B cell (primary cell): ENCODE results near the gene BHLHE40. TPM values are rescaled to one million over a fixed set of nuclear protein-coding genes. Genes with fewer than 3 reads are reported as not detected.
A peak's percentile ranks its signal among the peaks of the same experiment; 100 is the strongest.

ENCODE experiments used
- ATAC-seq: fragments of 200-7000 bp; cut with Tn5 transposase; one replicate; pipeline ENCODE4 v1.10.0; 2021; ENCODE audit warnings: low read depth, mild to moderate bottlenecking, moderate number of reproducible peaks, moderate library complexity
- CTCF ChIA-PET: fragments of 350-600 bp; sonication (Branson Sonifier 250); formaldehyde crosslinking; loops from one replicate; lab custom pipeline; 2021; ENCODE audit warnings: antibody characterized with exemption, inconsistent platforms; lab: Charles Lee
- POLR2A ChIA-PET: fragments of 350-600 bp; sonication (Branson Sonifier 250); formaldehyde crosslinking; loops from one replicate; lab custom pipeline; 2021; ENCODE audit warnings: antibody characterized with exemption; lab: Charles Lee
- DNase-seq: peaks from one replicate; pipeline ENCODE4 v3.0.0; 2013
- H2AFZ ChIP-seq: 2 replicates; pipeline ENCODE4 v1.6.1; 2012; ENCODE audit warnings: mild to moderate bottlenecking, low read depth, low read length; ENCODE audit not compliant: insufficient read depth, poor library complexity, severe bottlenecking
- H3K27ac ChIP-seq, 2 donors: 1 replicate in 1 of 2; 2 replicates in 1 of 2; pipeline ENCODE4 v1.5.1; 2012 to 2013; ENCODE audit warnings: low read length in 2 of 2, mild to moderate bottlenecking in 2 of 2, moderate library complexity in 1 of 2
- H3K27me3 ChIP-seq, 4 experiments: fragments of 200-600 bp in 1 of 4; sonication (generic) in 1 of 4; replicated peaks in 1 of 4; 1 replicate in 2 of 4; 2 replicates in 2 of 4; pipeline versions ENCODE4 v1.6.1 to v1.7.0; 2013 to 2016; ENCODE audit warnings: low read length in 3 of 4, mild to moderate bottlenecking in 2 of 4, mixed read lengths in 1 of 4, moderate library complexity in 1 of 4; ENCODE audit not compliant: insufficient read depth in 4 of 4, control insufficient read depth in 3 of 4; ENCODE audit errors: control extremely low read depth in 1 of 4
- H3K36me3 ChIP-seq, 2 experiments: replicated peaks in 1 of 2; 1 replicate in 1 of 2; 2 replicates in 1 of 2; pipeline versions ENCODE4 v1.6.1 to v1.7.1; 2013; ENCODE audit warnings: low read length in 1 of 2; ENCODE audit not compliant: insufficient read depth in 2 of 2, control insufficient read depth in 1 of 2; ENCODE audit errors: control extremely low read depth in 1 of 2, extremely low read depth in 1 of 2
- H3K4me1 ChIP-seq, 2 donors: fragments of 200-600 bp in 1 of 2; sonication (generic) in 1 of 2; 1 replicate in 1 of 2; 2 replicates in 1 of 2; pipeline versions ENCODE4 v1.5.1 to v1.6.1; 2013 to 2017; ENCODE audit warnings: low read length in 2 of 2; ENCODE audit not compliant: control insufficient read depth in 2 of 2, insufficient read depth in 2 of 2
- H3K4me2 ChIP-seq: replicated peaks from 2 replicates; pipeline ENCODE3; 2012; ENCODE audit warnings: mild to moderate bottlenecking, low read depth, low read length; ENCODE audit not compliant: poor library complexity, severe bottlenecking
- H3K4me3 ChIP-seq, 5 experiments: fragments of 200-600 bp in 1 of 5; sonication (generic) in 1 of 5; 1 replicate in 3 of 5; 2 replicates in 2 of 5; pipeline versions ENCODE4 v1.5.1 to v1.7.0; 2011 to 2016; ENCODE audit warnings: low read length in 4 of 5, mild to moderate bottlenecking in 4 of 5, low read depth in 2 of 5, control low read depth in 1 of 5, moderate library complexity in 1 of 5; ENCODE audit not compliant: insufficient read depth in 1 of 5; ENCODE audit errors: control extremely low read depth in 1 of 5, extremely low read depth in 1 of 5
- H3K79me2 ChIP-seq: fragments of 200-600 bp; sonication (generic); one replicate; pipeline ENCODE4 v1.6.0; 2016; ENCODE audit warnings: low read length; ENCODE audit not compliant: control insufficient read depth, insufficient read depth
- H3K9ac ChIP-seq: fragments of 200-600 bp; sonication (generic); 2 replicates; pipeline ENCODE4 v1.6.1; 2017; ENCODE audit warnings: mild to moderate bottlenecking, low read length, moderate library complexity
- H3K9me3 ChIP-seq, 3 donors: one replicate each; pipeline versions ENCODE4 v1.6.1 to v1.7.1; 2013; ENCODE audit warnings: low read length in 2 of 3; ENCODE audit not compliant: control insufficient read depth in 2 of 3, insufficient read depth in 1 of 3; ENCODE audit errors: control extremely low read depth in 1 of 3
- H4K20me1 ChIP-seq: 2 replicates; pipeline ENCODE4 v1.6.0; 2012; ENCODE audit warnings: mild to moderate bottlenecking, low read length; ENCODE audit not compliant: insufficient read depth, control insufficient read depth, poor library complexity, severe bottlenecking
- H3K27ac Mint-ChIP-seq: one replicate; pipeline ENCODE4 v1.8.0; 2021; ENCODE audit warnings: mixed read lengths
- H3K27me3 Mint-ChIP-seq: one replicate; pipeline ENCODE4 v1.8.0; 2021; ENCODE audit warnings: mixed read lengths
- H3K4me1 Mint-ChIP-seq: one replicate; pipeline ENCODE4 v1.8.0; 2021; ENCODE audit warnings: mixed read lengths
- H3K4me3 Mint-ChIP-seq: one replicate; pipeline ENCODE4 v1.8.0; 2021; ENCODE audit warnings: mixed read lengths
- H3K9me3 Mint-ChIP-seq: one replicate; pipeline ENCODE4 v1.8.0; 2022; ENCODE audit warnings: mixed read lengths; ENCODE audit not compliant: insufficient read depth
- CTCF ChIP-seq: fragments of 200-600 bp; IDR thresholded peaks from one replicate; pipeline ENCODE4 v1.8.0; 2022; ENCODE audit warnings: antibody characterized with exemption, mild to moderate bottlenecking
- EZH2 ChIP-seq: IDR thresholded peaks from 2 replicates; pipeline ENCODE4 v1.6.1; 2012; ENCODE audit warnings: borderline replicate concordance, low read depth, mild to moderate bottlenecking, moderate library complexity, low read length; ENCODE audit not compliant: insufficient read depth, poor library complexity, severe bottlenecking
- WGBS: methylation state at CpG from one replicate; pipeline ENCODE4 v1.1.5; 2013; ENCODE audit warnings: missing lambda C conversion rate; ENCODE audit not compliant: insufficient coverage; 5-methylcytosine and 5-hydroxymethylcytosine counted together
- intact Hi-C: fragments of 100-400 bp; cut with micrococcal nuclease; formaldehyde crosslinking; loops from one replicate; pipeline ENCODE4 v1.10.0; 2022
- polyA plus RNA-seq: library from polyadenylated mRNA; depleted of rRNA; stranded (reverse); fragments of >200 nt; gene quantifications from 2 replicates; pipeline ENCODE4 v1.2.3, GENCODE V29; 2012
- total RNA-seq, 2 donors: library from RNA; stranded (reverse); fragments of 120-200 nt in 1 of 2; gene quantifications; 1 replicate in 1 of 2; 2 replicates in 1 of 2; pipeline versions ENCODE4 v1.2.3 to v1.2.4, GENCODE V29; 2013 to 2022

BHLHE40 gene
- total and polyA plus RNA-seq, 2 donors (not counting 1 experiment from before 2014, with no cell fraction given), result 26.2 to 53.8 TPM

DNA sequence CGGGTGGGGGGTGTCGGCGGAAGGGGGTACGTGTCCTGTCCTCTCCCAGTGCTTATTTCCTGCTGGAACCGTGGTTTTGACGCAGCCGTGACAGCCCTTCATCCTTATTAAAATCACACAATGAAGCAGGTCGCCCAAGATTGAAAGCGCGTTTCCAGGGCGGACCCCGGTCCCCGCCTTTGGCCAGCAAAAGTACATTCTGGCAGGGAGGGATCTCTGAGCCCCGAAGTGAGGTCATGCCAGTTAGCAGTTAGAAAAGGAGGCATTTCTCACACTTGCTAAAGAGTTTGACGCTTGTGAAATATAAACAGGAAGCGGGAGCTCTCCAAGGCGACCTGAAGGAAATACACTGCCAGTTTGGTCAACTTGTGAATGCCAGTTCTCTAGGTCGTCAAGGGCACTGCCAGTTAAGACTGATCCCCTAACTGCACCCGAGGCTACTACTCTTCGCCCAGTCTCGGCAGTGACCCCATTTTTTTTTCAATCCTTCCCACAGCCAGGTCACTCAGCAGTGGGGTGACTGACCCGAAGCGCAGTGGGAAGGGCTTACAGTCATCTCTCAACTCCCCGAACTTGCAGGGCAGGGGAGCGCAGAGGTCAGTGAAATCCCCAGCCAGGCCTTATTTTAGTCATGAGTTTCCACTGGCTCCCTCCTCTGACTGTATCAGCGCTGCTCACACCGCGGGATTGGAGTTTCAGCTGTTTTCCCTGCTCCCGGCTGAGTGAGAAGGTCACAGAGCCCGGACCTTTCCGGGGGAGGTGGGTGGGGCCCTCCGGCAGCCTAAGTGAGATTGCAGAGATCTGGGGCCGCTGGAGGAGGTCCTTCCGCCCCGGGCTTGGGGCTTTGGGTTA, 2.0 kb upstream of the BHLHE40 start:
- intact Hi-C loops, result loop anchor here (5.0 to 10.0 kb wide), 2 partner anchors 52 to 220 kb away; no protein-coding TSS in a partner anchor
- no peak for TF ChIP-seq EZH2
- no peaks in the 10 kb centered on the region for H3K27me3 Mint-ChIP-seq
- Histone ChIP-seq H4K20me1 (no peaks in the 10 kb centered on the region), H3K4me1 (peaks cover 52 to 53% of the 10 kb centered on the region in 2 donors), H3K4me2 (peak overlapping the region; percentile 88), H2AFZ (peak overlapping the region; percentile 65), H3K9ac (peak overlapping the region; percentile 89), H3K79me2 (peaks cover 27% of the 10 kb centered on the region), H3K27me3 (no peaks in the 10 kb centered on the region), H3K27ac (peak overlapping the region; percentile 97 to 99), H3K4me3 (peak overlapping the region; percentile 73 to 91 (median 85)), H3K36me3 (peaks cover 0 to 13% of the 10 kb centered on the region in 2 experiments), H3K9me3 (no peaks in the 10 kb centered on the region)
- ATAC-seq (no peak), DNase-seq (peak; percentile 69)
- ChIA-PET POLR2A (interaction anchor here (0.6 to 8.7 kb wide), 9 partner anchors 10 to 256 kb away, joined by 3 to 117 read pairs (median 6); no protein-coding TSS in a partner anchor), CTCF (interaction anchor here (0.7 to 7.8 kb wide), 19 partner anchors 9 to 266 kb away, joined by 3 to 55 read pairs (median 5); no protein-coding TSS in a partner anchor)
- H3K9me3 Mint-ChIP-seq, result no peaks in the 10 kb centered on the region
- H3K4me1 Mint-ChIP-seq, result peaks cover 62% of the 10 kb centered on the region
- H3K4me3 Mint-ChIP-seq, result peak overlapping the region; percentile 98
- WGBS, result 8% methylated on average over 32 of the region's 35 CpGs
- peak overlapping the region; percentile 96 for H3K27ac Mint-ChIP-seq

- peak overlapping the region; percentile 96 for H3K27ac Mint-ChIP-seq
- Histone ChIP-seq H3K9ac (peak overlapping the region; percentile 89), H2AFZ (peak overlapping the region; percentile 65), H3K4me2 (peak overlapping the region; percentile 88), H3K4me1 (peaks cover 52 to 58% of the 10 kb centered on the region in 2 donors), H4K20me1 (no peaks in the 10 kb centered on the region), H3K4me3 (peak overlapping the region; percentile 73 to 91 (median 85)), H3K9me3 (no peaks in the 10 kb centered on the region), H3K27ac (peak overlapping the region; percentile 97 to 99), H3K36me3 (peaks cover 0 to 19% of the 10 kb centered on the region in 2 experiments), H3K79me2 (peaks cover 32% of the 10 kb centered on the region), H3K27me3 (no peaks in the 10 kb centered on the region)
- H3K4me1 Mint-ChIP-seq, result peaks cover 62% of the 10 kb centered on the region
- POLR2A ChIA-PET, result interaction anchor here (0.8 to 8.7 kb wide), 9 partner anchors 10 to 485 kb away, joined by 3 to 117 read pairs (median 6); partner anchors contain the start of gene ITPR1
- no peaks in the 10 kb centered on the region for H3K27me3 Mint-ChIP-seq
- no peak for DNase-seq
- H3K9me3 Mint-ChIP-seq, result no peaks in the 10 kb centered on the region
- intact Hi-C loops, result loop anchor here (1.0 to 10.0 kb wide), 4 partner anchors 33 to 485 kb away; partner anchors contain the start of gene ITPR1
- H3K4me3 Mint-ChIP-seq, result peak overlapping the region; percentile 98
- under 1% methylated on average over 13 of the region's 13 CpGs for WGBS
- no peak for TF ChIP-seq CTCF
- TF ChIP-seq EZH2, result no peak
- CTCF ChIA-PET, result interaction anchor here (1.5 to 7.8 kb wide), 8 partner anchors 11 to 266 kb away, joined by 4 to 55 read pairs (median 8); no protein-coding TSS in a partner anchor
- no peak for ATAC-seq
Observed at GRCh38 chr3:4977853-4978203, 1.4 kb upstream of the BHLHE40 start.
